SK-N-SH (cell line): Measurements from ENCODE around the gene ABRACL. TPM values are rescaled to one million over a fixed set of nuclear protein-coding genes. Genes with fewer than 3 reads are reported as not detected.

Experiments used
- CTCF ChIA-PET: fragments of 300-600, 350-600 bp; formaldehyde crosslinking; extraction: SDS; loops from one replicate; lab custom pipeline; 2021; lab: Yijun Ruan, JAX
- POLR2A ChIA-PET: fragments of 350-600 bp; sonication (Branson Sonifier 250); formaldehyde crosslinking; extraction: SDS; loops from one replicate; lab custom pipeline; 2020; ENCODE audit warnings: antibody characterized with exemption, inconsistent platforms; lab: Yijun Ruan, JAX
- DNase-seq: peaks from one replicate; pipeline ENCODE4 v3.0.0; 2012
- H2AFZ ChIP-seq: fragments of 200-600 bp; sonication (generic); 2 replicates; pipeline ENCODE4 v1.8.1; 2016; ENCODE audit warnings: antibody characterized with exemption, mild to moderate bottlenecking, low read depth
- H3F3A ChIP-seq: fragments of 200-600 bp; sonication (generic); replicated peaks from 2 replicates; pipeline ENCODE3; 2016; ENCODE audit warnings: antibody characterized with exemption, mild to moderate bottlenecking; ENCODE audit not compliant: insufficient read depth
- H3K27ac ChIP-seq, 2 experiments: fragments of 200-500 bp in 1 of 2; fragments of 200-600 bp in 1 of 2; sonication (Bioruptor generic) in 1 of 2; sonication (generic), shearing (Covaris generic) in 1 of 2; 2 replicates each; pipeline versions ENCODE4 v1.5.1 to v1.6.1; 2014 to 2016; ENCODE audit warnings: low read depth in 2 of 2, inconsistent platforms in 1 of 2, low read length in 1 of 2, mild to moderate bottlenecking in 1 of 2, mixed read lengths in 1 of 2
- H3K27me3 ChIP-seq: fragments of 200-600 bp; sonication (generic), shearing (Covaris generic); 2 replicates; pipeline ENCODE4 v1.6.1; 2016; ENCODE audit warnings: mixed run types; ENCODE audit not compliant: insufficient read depth
- H3K36me3 ChIP-seq, 2 experiments: fragments of 200-500 bp in 1 of 2; fragments of 200-600 bp in 1 of 2; sonication (Bioruptor generic) in 1 of 2; sonication (generic) in 1 of 2; replicated peaks in 1 of 2; 2 replicates each; pipeline versions ENCODE3 to v1.5.1; 2014 to 2016; ENCODE audit warnings: low read length in 1 of 2, mild to moderate bottlenecking in 1 of 2; ENCODE audit not compliant: insufficient read depth in 2 of 2, control insufficient read depth in 1 of 2
- H3K4me1 ChIP-seq, 2 experiments: fragments of 200-500 bp in 1 of 2; fragments of 200-600 bp in 1 of 2; sonication (Bioruptor generic) in 1 of 2; sonication (generic), shearing (Covaris generic) in 1 of 2; 2 replicates each; pipeline versions ENCODE4 v1.5.1 to v1.6.1; 2014 to 2016; ENCODE audit warnings: low read depth in 1 of 2, low read length in 1 of 2, mixed run types in 1 of 2; ENCODE audit not compliant: insufficient read depth in 2 of 2, control insufficient read depth in 1 of 2
- H3K4me2 ChIP-seq: fragments of 200-600 bp; sonication (generic), shearing (Covaris generic); 2 replicates; pipeline ENCODE4 v1.6.1; 2017; ENCODE audit warnings: mixed run types
- H3K4me3 ChIP-seq, 2 experiments: fragments of 200-500 bp in 1 of 2; fragments of 200-600 bp in 1 of 2; sonication (Bioruptor generic) in 1 of 2; sonication (generic), shearing (Covaris generic) in 1 of 2; 2 replicates each; pipeline versions ENCODE4 v1.5.1 to v1.8.1; 2014 to 2016; ENCODE audit warnings: low read depth in 2 of 2, inconsistent platforms in 1 of 2, low read length in 1 of 2, mild to moderate bottlenecking in 1 of 2, mixed read lengths in 1 of 2, moderate library complexity in 1 of 2
- H3K79me2 ChIP-seq: fragments of 200-600 bp; sonication (generic); 2 replicates; pipeline ENCODE4 v1.8.1; 2017; ENCODE audit warnings: mild to moderate bottlenecking; ENCODE audit not compliant: insufficient read depth
- H3K9ac ChIP-seq: fragments of 200-600 bp; sonication (generic); 2 replicates; pipeline ENCODE4 v1.6.1; 2017; ENCODE audit warnings: mixed run types
- H3K9me2 ChIP-seq: fragments of 200-600 bp; sonication (generic); 2 replicates; pipeline ENCODE4 v1.6.1; 2017; ENCODE audit warnings: mixed run types
- H3K9me3 ChIP-seq: fragments of 200-600 bp; sonication (generic); 2 replicates; pipeline ENCODE4 v1.6.1; 2017; ENCODE audit warnings: mixed run types, mild to moderate bottlenecking, moderate library complexity
- H4K20me1 ChIP-seq: fragments of 200-600 bp; sonication (generic); 2 replicates; pipeline ENCODE4 v1.6.1; 2017; ENCODE audit warnings: mild to moderate bottlenecking, mixed run types; ENCODE audit not compliant: insufficient read depth
- ELF1 ChIP-seq: IDR thresholded peaks from 2 replicates; pipeline ENCODE4 v1.4.0; 2012
- EZH2phosphoT487 ChIP-seq: fragments of 200-600 bp; sonication (generic); IDR thresholded peaks from 2 replicates; pipeline ENCODE4 v1.6.1; 2017; ENCODE audit warnings: low read depth, mixed run types, mild to moderate bottlenecking, antibody characterized with exemption, moderate library complexity, borderline replicate concordance
- FOXJ3 ChIP-seq: sonication (generic); formaldehyde crosslinking; IDR thresholded peaks from 2 replicates; pipeline ENCODE4 v1.5.1; 2020; ENCODE audit warnings: mild to moderate bottlenecking, missing genetic modification reagents
- GATA2 ChIP-seq: sonication (generic); formaldehyde crosslinking; IDR thresholded peaks from 2 replicates; pipeline ENCODE4 v1.5.0; 2020; ENCODE audit warnings: mild to moderate bottlenecking, missing genetic modification reagents
- IRF3 ChIP-seq: fragments of 150-350 bp; IDR thresholded peaks from 2 replicates; pipeline ENCODE4 v1.6.1; 2016; ENCODE audit warnings: mild to moderate bottlenecking, low read depth, low read length
- MAX ChIP-seq: IDR thresholded peaks from 2 replicates; pipeline ENCODE4 v1.4.0; 2012; ENCODE audit warnings: low read depth
- MEF2A ChIP-seq: IDR thresholded peaks from 2 replicates; pipeline ENCODE4 v1.4.0; 2012; ENCODE audit warnings: low read depth, borderline replicate concordance
- MXI1 ChIP-seq: IDR thresholded peaks from 2 replicates; pipeline ENCODE4 v1.6.1; 2012; ENCODE audit warnings: mild to moderate bottlenecking, low read depth, low read length, improper control_type of control experiment
- PBX3 ChIP-seq: IDR thresholded peaks from 2 replicates; pipeline ENCODE4; 2012
- RCOR1 ChIP-seq: fragments of 150-350 bp; IDR thresholded peaks from 2 replicates; pipeline ENCODE4 v1.6.1; 2017; ENCODE audit warnings: antibody characterized with exemption, low read length
- REST ChIP-seq: IDR thresholded peaks from 2 replicates; pipeline ENCODE4 v1.6.1; 2012; ENCODE audit warnings: mild to moderate bottlenecking, low read depth, low read length, moderate library complexity
- RFX5 ChIP-seq: IDR thresholded peaks from 2 replicates; pipeline ENCODE4 v1.6.1; 2012; ENCODE audit warnings: mild to moderate bottlenecking, improper control_type of control experiment, low read length
- SIN3A ChIP-seq: IDR thresholded peaks from 2 replicates; pipeline ENCODE4 v1.6.1; 2012; ENCODE audit warnings: low read depth, mild to moderate bottlenecking, low read length, moderate library complexity, borderline replicate concordance
- SMC3 ChIP-seq: IDR thresholded peaks from 2 replicates; pipeline ENCODE4 v1.6.1; 2012; ENCODE audit warnings: low read depth, low read length, improper control_type of control experiment
- TAF1 ChIP-seq: IDR thresholded peaks from 2 replicates; pipeline ENCODE4 v1.6.1; 2012; ENCODE audit warnings: low read depth, mild to moderate bottlenecking, low read length, moderate library complexity, borderline replicate concordance
- TEAD4 ChIP-seq: IDR thresholded peaks from 2 replicates; pipeline ENCODE4 v1.4.0; 2012; ENCODE audit warnings: mild to moderate bottlenecking, borderline replicate concordance; ENCODE audit not compliant: insufficient read depth
- USF1 ChIP-seq: IDR thresholded peaks from 2 replicates; pipeline ENCODE4 v1.4.0; 2012; ENCODE audit warnings: low read depth, borderline replicate concordance
- USF2 ChIP-seq: fragments of 150-350 bp; IDR thresholded peaks from 2 replicates; pipeline ENCODE4 v1.6.1; 2017; ENCODE audit warnings: antibody characterized with exemption, low read length, low read depth, borderline replicate concordance
- ZBTB33 ChIP-seq: IDR thresholded peaks from 2 replicates; pipeline ENCODE4 v1.4.0; 2012; ENCODE audit warnings: low read depth, borderline replicate concordance
- WGBS: methylation state at CpG from one replicate; pipeline ENCODE4 v1.1.6; 2017; ENCODE audit warnings: low lambda C conversion rate; 5-methylcytosine and 5-hydroxymethylcytosine counted together
- polyA plus RNA-seq, 3 experiments: library from polyadenylated mRNA; depleted of rRNA; stranded (reverse); fragments of >200 nt; gene quantifications; 2 replicates each; pipeline ENCODE4 v1.2.3, GENCODE V29; 2012

ABRACL gene
- polyA plus RNA-seq, 1 of the 3 experiments (the other 2 are of a cell fraction): 22.9 TPM

GRCh38 chr6:139017227-139017626 lies 11.3 kb upstream of the ABRACL start (continued):
- TF ChIP-seq REST (no peak), MEF2A (no peak), RFX5 (no peak)

- Histone ChIP-seq H4K20me1 (no peaks in the 10 kb centered on the region), H3K27me3 (no peaks in the 10 kb centered on the region), H3K79me2 (no peaks in the 10 kb centered on the region), H3K27ac (no peak overlapping the region), H3K9me2 (no peaks in the 10 kb centered on the region), H2AFZ (no peak overlapping the region), H3K4me1 (no peaks in the 10 kb centered on the region; a peak in 1 of 4 replicates), H3K9me3 (no peaks in the 10 kb centered on the region), H3K36me3 (no peaks in the 10 kb centered on the region), H3F3A (no peaks in the 10 kb centered on the region), H3K9ac (no peak overlapping the region), H3K4me2 (no peak overlapping the region), H3K4me3 (no peak overlapping the region)
- WGBS: 86% methylated on average over 2 of the region's 2 CpGs
- no peak for DNase-seq
- ChIA-PET POLR2A (no interaction called here), CTCF (interaction anchor here (4.5 kb wide), 1 partner anchor 31 kb away, joined by 12 read pairs; the partner anchor contains the start of gene REPS1)
- TF ChIP-seq TAF1 (no peak), PBX3 (no peak), USF1 (no peak), USF2 (no peak), RCOR1 (no peak), FOXJ3 (CRISPR knock-in tag) (no peak), IRF3 (no peak), GATA2 (no peak), ELF1 (no peak), RFX5 (no peak), MXI1 (no peak), SMC3 (no peak), TEAD4 (no peak), SIN3A (no peak), MAX (no peak), EZH2phosphoT487 (no peak), ZBTB33 (no peak), MEF2A (no peak)
Observed at GRCh38 chr6:139019722-139020121, 8.8 kb upstream of the ABRACL start.
